GM23338 (cell line): ENCODE data around the gene ENPP7. TPM values are rescaled to one million over a fixed set of nuclear protein-coding genes. Genes with fewer than 3 reads are reported as not detected.

Experiments
- EZH2 ChIP-seq: fragments of 200-600 bp; sonication (generic); IDR thresholded peaks from one replicate; pipeline ENCODE4 v1.8.0; 2017; ENCODE audit warnings: antibody characterized with exemption, mild to moderate bottlenecking, low read depth; ENCODE audit not compliant: unreplicated experiment
- EZH2phosphoT487 ChIP-seq: fragments of 200-600 bp; sonication (generic); IDR thresholded peaks from one replicate; pipeline ENCODE4 v1.8.1; 2018; ENCODE audit warnings: antibody characterized with exemption; ENCODE audit not compliant: unreplicated experiment
- POLR2AphosphoS5 ChIP-seq: IDR thresholded peaks from 2 replicates; pipeline ENCODE4 v1.6.1; 2016; ENCODE audit warnings: antibody characterized with exemption, low read depth
- STAT1 ChIP-seq: IDR thresholded peaks from one replicate; pipeline ENCODE4 v1.6.1; 2016; ENCODE audit warnings: antibody characterized with exemption; ENCODE audit not compliant: unreplicated experiment
- ZNF331 ChIP-seq: fragments of 250-450 bp; sonication (Bioruptor Pico); IDR thresholded peaks from 2 replicates; pipeline ENCODE4 v1.5.0; 2020; ENCODE audit warnings: low read depth, mild to moderate bottlenecking, moderate library complexity
- polyA plus RNA-seq: library from polyadenylated mRNA; unstranded; fragments of >200 nt; fragmentation: Nextera tagmentation; extraction: Ambion mirVana; gene quantifications from 2 replicates; pipeline ENCODE4 v1.2.1, GENCODE V29; 2016
- total RNA-seq: library from RNA; depleted of rRNA; stranded (reverse); fragments of >200 nt; shearing (Covaris generic); gene quantifications from 2 replicates; pipeline ENCODE4 v1.2.3, GENCODE V29; 2014
- TF ChIP-seq, protein P1 (sequence below): fragments of 250-450 bp; sonication (Bioruptor Pico); IDR thresholded peaks from 2 replicates; pipeline ENCODE4 v1.5.0; 2020; ENCODE audit warnings: mild to moderate bottlenecking, moderate library complexity
- TF ChIP-seq, protein P2 (sequence below): IDR thresholded peaks from one replicate; pipeline ENCODE4 v1.6.1; 2018; ENCODE audit warnings: antibody characterized with exemption; ENCODE audit not compliant: unreplicated experiment
- TF ChIP-seq, protein P3 (sequence below), 2 experiments: fragments of 200-600 bp in 1 of 2; sonication (generic) in 1 of 2; conservative IDR thresholded peaks; 2 replicates each; pipeline versions ENCODE4 v1.5.1 to v1.6.1; 2016 to 2017; ENCODE audit warnings: antibody characterized with exemption in 2 of 2, low read depth in 2 of 2, mild to moderate bottlenecking in 2 of 2, moderate library complexity in 1 of 2

ENPP7 gene
- total and polyA plus RNA-seq, 2 experiments from 2014 or later: not detected

DNA sequence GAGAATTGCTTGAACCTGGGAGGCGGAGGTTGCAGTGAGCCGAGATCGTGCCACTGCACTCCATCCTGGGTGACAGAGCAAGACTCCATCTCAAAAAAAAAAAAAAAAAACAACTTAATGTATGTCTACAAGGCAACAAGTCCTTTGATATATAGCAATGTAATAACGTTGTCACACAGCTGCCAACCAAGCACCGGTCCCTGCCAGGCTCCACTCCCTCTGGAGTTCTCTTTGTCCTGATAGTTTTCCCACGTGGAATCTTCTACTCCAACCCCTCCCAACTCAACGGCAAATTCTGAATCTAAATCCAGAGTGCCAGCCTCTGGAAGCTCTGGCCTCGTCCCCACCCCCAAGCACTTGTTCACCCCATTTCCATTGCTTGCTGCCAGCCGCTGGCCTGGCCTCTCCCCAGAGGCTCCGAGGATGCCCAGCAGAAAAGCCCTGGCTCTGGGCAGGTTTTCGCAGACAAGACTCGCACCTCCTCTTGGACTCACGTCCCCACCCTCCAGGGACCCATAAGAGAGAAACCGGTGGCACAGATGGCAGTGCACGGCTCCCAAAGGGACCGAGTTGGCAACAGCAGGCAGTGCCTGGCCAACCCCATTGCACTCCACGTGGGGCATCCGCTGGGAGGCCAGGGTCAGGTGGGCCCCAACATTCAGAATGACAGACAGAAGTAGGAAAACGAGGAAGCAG, 31.3 kb downstream of the ENPP7 start (continued):
- TF ChIP-seq, protein P1, sequence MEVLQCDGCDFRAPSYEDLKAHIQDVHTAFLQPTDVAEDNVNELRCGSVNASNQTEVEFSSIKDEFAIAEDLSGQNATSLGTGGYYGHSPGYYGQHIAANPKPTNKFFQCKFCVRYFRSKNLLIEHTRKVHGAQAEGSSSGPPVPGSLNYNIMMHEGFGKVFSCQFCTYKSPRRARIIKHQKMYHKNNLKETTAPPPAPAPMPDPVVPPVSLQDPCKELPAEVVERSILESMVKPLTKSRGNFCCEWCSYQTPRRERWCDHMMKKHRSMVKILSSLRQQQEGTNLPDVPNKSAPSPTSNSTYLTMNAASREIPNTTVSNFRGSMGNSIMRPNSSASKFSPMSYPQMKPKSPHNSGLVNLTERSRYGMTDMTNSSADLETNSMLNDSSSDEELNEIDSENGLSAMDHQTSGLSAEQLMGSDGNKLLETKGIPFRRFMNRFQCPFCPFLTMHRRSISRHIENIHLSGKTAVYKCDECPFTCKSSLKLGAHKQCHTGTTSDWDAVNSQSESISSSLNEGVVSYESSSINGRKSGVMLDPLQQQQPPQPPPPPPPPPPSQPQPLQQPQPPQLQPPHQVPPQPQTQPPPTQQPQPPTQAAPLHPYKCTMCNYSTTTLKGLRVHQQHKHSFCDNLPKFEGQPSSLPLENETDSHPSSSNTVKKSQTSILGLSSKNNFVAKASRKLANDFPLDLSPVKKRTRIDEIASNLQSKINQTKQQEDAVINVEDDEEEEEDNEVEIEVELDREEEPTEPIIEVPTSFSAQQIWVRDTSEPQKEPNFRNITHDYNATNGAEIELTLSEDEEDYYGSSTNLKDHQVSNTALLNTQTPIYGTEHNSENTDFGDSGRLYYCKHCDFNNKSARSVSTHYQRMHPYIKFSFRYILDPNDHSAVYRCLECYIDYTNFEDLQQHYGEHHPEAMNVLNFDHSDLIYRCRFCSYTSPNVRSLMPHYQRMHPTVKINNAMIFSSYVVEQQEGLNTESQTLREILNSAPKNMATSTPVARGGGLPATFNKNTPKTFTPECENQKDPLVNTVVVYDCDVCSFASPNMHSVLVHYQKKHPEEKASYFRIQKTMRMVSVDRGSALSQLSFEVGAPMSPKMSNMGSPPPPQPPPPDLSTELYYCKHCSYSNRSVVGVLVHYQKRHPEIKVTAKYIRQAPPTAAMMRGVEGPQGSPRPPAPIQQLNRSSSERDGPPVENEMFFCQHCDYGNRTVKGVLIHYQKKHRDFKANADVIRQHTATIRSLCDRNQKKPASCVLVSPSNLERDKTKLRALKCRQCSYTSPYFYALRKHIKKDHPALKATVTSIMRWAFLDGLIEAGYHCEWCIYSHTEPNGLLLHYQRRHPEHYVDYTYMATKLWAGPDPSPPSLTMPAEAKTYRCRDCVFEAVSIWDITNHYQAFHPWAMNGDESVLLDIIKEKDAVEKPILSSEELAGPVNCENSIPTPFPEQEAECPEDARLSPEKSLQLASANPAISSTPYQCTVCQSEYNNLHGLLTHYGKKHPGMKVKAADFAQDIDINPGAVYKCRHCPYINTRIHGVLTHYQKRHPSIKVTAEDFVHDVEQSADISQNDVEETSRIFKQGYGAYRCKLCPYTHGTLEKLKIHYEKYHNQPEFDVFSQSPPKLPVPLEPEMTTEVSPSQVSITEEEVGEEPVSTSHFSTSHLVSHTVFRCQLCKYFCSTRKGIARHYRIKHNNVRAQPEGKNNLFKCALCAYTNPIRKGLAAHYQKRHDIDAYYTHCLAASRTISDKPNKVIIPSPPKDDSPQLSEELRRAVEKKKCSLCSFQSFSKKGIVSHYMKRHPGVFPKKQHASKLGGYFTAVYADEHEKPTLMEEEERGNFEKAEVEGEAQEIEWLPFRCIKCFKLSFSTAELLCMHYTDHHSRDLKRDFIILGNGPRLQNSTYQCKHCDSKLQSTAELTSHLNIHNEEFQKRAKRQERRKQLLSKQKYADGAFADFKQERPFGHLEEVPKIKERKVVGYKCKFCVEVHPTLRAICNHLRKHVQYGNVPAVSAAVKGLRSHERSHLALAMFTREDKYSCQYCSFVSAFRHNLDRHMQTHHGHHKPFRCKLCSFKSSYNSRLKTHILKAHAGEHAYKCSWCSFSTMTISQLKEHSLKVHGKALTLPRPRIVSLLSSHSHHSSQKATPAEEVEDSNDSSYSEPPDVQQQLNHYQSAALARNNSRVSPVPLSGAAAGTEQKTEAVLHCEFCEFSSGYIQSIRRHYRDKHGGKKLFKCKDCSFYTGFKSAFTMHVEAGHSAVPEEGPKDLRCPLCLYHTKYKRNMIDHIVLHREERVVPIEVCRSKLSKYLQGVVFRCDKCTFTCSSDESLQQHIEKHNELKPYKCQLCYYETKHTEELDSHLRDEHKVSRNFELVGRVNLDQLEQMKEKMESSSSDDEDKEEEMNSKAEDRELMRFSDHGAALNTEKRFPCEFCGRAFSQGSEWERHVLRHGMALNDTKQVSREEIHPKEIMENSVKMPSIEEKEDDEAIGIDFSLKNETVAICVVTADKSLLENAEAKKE (CRISPR knock-in tag): no peak
- TF ChIP-seq ZNF331 (CRISPR knock-in tag): no peak
- TF ChIP-seq, protein P2, sequence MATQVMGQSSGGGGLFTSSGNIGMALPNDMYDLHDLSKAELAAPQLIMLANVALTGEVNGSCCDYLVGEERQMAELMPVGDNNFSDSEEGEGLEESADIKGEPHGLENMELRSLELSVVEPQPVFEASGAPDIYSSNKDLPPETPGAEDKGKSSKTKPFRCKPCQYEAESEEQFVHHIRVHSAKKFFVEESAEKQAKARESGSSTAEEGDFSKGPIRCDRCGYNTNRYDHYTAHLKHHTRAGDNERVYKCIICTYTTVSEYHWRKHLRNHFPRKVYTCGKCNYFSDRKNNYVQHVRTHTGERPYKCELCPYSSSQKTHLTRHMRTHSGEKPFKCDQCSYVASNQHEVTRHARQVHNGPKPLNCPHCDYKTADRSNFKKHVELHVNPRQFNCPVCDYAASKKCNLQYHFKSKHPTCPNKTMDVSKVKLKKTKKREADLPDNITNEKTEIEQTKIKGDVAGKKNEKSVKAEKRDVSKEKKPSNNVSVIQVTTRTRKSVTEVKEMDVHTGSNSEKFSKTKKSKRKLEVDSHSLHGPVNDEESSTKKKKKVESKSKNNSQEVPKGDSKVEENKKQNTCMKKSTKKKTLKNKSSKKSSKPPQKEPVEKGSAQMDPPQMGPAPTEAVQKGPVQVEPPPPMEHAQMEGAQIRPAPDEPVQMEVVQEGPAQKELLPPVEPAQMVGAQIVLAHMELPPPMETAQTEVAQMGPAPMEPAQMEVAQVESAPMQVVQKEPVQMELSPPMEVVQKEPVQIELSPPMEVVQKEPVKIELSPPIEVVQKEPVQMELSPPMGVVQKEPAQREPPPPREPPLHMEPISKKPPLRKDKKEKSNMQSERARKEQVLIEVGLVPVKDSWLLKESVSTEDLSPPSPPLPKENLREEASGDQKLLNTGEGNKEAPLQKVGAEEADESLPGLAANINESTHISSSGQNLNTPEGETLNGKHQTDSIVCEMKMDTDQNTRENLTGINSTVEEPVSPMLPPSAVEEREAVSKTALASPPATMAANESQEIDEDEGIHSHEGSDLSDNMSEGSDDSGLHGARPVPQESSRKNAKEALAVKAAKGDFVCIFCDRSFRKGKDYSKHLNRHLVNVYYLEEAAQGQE: no peak
- TF ChIP-seq POLR2AphosphoS5: no peak
- TF ChIP-seq, protein P3, sequence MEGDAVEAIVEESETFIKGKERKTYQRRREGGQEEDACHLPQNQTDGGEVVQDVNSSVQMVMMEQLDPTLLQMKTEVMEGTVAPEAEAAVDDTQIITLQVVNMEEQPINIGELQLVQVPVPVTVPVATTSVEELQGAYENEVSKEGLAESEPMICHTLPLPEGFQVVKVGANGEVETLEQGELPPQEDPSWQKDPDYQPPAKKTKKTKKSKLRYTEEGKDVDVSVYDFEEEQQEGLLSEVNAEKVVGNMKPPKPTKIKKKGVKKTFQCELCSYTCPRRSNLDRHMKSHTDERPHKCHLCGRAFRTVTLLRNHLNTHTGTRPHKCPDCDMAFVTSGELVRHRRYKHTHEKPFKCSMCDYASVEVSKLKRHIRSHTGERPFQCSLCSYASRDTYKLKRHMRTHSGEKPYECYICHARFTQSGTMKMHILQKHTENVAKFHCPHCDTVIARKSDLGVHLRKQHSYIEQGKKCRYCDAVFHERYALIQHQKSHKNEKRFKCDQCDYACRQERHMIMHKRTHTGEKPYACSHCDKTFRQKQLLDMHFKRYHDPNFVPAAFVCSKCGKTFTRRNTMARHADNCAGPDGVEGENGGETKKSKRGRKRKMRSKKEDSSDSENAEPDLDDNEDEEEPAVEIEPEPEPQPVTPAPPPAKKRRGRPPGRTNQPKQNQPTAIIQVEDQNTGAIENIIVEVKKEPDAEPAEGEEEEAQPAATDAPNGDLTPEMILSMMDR (conservative IDR thresholded peaks at IDR 0.05; ENCODE audit: low read depth in 2 of 2): no peak
- no peak for TF ChIP-seq STAT1
- TF ChIP-seq EZH2phosphoT487: no peak
- no peak for TF ChIP-seq EZH2
